Hindlimb muscle (tissue), 1 donor: ENCODE results near the gene FNIP1. TPM values are rescaled to one million over a fixed set of nuclear protein-coding genes. Genes with fewer than 3 reads are reported as not detected.
"Not testable (repeated sequence)": the region's sequence is repeated elsewhere in the genome, so short reads cannot be mapped to it uniquely, and the experiment has no call there.

ENCODE experiments used
- DNase-seq: peaks from one replicate; pipeline ENCODE4 v3.0.0-alpha.2; 2013
- polyA plus RNA-seq: library from polyadenylated mRNA; unstranded; fragments of 120-200 nt; gene quantifications from one replicate; pipeline ENCODE4 v1.2.1, GENCODE V29; 2013; ENCODE audit not compliant: insufficient read length

FNIP1 gene
- polyA plus RNA-seq, 1 donor: 12.7 TPM

DNA sequence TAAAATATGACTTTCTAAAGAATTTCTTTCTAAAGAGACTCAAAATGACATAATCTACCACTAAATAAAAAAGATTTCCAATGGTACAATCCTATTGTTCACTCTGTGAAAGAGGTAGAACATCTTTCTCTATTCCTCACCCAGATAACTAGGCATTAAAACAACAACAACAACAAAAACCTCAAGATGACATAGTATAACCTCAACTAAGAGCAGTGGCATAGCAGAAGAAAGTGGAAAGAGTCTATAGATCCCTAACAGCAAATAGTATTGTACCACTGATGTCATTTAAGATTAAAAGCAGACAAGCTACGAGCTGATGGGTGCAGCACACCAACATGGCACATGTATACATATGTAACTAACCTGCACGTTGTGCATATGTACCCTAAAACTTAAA, 191.7 kb downstream of the FNIP1 start:
- DNase-seq: no peak

DNA sequence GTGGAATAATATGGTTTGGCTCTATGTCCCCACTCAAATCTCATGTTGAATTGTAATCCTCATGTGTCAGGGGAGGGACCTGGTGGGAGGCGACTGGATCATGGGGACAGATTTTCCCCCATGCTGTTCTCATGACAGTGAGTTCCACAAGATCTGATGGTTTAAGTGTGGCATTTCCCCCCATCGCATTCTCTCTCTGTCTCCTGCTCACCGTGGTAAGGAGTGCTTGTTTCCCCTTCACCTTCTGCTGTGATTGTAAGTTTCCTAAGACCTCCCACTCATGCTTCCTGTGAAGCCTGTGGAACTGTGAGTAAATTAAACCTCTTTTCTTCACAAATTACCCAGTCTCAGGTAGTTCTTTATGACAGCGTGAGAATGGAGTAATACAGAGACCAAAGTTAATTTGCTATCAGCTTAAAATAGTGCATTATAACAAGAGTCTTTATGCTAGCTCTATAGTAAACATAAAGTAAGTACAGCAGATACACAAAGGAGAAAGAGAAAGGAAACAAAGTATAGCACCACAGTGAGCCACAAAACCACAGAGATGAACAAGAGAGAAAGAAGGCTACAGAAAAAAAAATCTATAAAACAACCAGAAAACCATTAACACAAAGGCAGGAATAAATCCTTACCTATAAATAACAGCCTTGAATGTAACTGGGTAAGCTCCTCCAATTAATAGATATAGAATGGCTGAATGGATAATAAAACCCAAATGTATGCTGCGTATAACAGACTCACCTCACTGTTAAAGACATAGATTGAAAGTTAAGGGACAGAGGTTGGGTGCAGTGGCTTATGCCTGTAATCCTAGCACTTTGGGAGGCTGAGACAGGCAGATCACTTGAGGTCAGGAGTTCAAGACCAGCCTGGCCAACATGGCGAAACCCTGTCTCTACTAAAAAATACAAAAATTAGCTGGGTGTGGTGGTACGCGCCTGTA, 201.5 kb downstream of the FNIP1 start:
- DNase-seq: no peak

DNA sequence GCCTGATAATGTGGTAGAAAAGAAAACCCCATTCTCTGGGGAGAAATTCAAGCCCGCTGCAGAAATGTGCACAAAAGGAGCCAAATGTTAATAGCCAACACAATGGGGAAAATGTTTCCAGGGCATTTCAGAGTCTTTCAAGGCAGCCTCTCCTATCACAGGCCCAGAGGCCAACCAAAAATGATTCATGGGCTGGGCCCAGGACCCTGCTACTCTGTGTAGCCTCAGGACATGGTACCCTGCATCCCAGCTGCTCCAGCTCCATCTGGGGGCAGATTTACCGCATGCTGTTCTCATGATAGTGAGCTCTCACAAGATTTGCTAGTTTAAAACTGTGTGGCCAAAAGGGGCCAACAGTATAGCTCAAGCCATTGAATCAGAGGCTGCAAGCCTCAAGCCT, 202.9 kb downstream of the FNIP1 start:
- DNase-seq: no peak

DNA sequence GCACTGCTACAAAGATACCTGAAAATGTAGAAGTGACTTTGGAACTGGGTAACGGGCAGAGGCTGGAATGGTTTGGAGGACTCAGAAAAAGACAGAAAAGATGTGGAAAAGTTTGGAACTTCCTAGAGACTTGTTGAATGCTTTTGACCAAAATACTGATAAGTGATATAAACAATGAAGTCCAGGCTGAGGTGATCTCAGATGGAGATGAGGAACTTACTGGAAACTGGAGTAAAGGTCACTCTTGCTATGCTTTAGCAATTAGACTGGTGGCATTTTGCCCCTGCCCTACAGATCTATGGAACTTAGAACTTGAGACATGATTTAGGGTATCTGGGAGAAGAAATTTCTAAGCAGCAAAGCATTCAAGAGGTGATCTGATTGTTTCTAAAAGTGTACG, 203.4 kb downstream of the FNIP1 start:
- not testable (repeated sequence) for DNase-seq

Other genes with a start within 250 kb of the FNIP1 start
- 10.0 TPM for gene RAPGEF6, start 161.8 kb downstream of the FNIP1 start, polyA plus RNA-seq
- not detected for gene MEIKIN, start 148.6 kb upstream of the FNIP1 start, polyA plus RNA-seq
- gene ACSL6, start 214.6 kb upstream of the FNIP1 start, polyA plus RNA-seq: 0.34 TPM